Bone marrow (tissue), 2 donors: Measurements from ENCODE around the gene PSMF1.

Source experiments
- DNase-seq, 2 donors: peaks; one replicate each; lab custom pipeline; 2025; lab: John Stamatoyannopoulos, UW

Gene PSMF1, protein sequence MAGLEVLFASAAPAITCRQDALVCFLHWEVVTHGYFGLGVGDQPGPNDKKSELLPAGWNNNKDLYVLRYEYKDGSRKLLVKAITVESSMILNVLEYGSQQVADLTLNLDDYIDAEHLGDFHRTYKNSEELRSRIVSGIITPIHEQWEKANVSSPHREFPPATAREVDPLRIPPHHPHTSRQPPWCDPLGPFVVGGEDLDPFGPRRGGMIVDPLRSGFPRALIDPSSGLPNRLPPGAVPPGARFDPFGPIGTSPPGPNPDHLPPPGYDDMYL

DNA sequence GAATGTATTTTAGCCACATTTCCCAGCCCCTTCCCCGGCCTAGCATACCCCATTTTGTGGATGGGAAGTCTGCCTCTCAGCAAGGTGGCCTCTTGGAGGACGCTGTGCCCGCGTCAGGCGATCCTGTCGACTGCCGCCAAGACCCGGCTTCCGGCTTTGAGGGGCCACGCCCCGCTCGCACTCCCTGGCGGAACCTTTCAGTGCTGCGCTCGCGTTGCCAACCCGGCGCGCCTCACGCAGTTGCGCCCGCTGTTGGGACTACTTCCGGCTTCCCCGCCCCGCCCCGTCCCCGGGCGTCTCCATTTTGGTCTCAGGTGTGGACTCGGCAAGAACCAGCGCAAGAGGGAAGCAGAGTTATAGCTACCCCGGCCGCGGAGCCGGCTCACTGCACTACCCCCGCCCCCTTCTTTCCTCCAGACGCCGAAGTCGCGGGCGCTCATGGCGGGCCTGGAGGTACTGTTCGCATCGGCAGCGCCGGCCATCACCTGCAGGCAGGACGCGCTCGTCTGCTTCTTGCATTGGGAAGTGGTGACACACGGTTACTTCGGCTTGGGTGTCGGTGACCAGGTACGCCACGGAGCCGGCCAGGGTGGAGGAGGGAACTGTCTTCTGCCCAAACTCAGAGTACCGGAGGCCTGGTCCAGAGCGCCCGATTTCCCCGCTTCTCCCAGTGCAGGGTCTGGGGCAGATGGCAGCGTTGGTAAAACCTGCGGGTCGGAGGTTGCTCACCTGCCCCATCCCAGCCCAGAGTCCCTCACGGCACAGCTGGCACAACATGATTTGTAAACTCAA, at the start of gene PSMF1:
Gene PSMF1, plus strand, starts transcription at position 267 of the 792 bp plus-strand sequence. Its CDS starts 172 bp downstream, at position 439.
- DNase-seq: peak; percentile 84 to 89

GRCh38 chr20:1072258-1072657, 46.1 kb upstream of the PSMF1 start:
- no peak for DNase-seq

DNA sequence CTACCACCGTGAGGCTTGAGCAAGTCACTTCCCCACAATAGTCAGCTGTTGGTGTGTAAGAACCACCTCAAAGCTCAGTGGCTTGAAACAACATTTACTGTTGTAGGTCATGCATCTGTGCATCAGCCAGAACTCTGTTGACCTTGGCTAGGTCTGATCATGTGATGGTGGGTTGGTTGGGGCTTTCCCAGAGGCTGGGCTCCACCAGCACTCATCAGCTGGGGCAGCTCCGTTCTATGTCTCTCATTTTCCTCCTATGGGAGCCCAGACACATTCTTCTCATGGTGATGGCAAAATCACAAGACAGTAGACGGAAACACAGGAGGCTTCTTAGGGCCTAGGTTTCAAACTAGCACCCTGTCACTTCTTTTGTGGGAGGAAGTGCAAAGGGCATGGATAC, 42.8 kb upstream of the PSMF1 start:
- DNase-seq: no peak

- no peak for DNase-seq
Observed at GRCh38 chr20:1081891-1082290, 36.5 kb upstream of the PSMF1 start.

DNA sequence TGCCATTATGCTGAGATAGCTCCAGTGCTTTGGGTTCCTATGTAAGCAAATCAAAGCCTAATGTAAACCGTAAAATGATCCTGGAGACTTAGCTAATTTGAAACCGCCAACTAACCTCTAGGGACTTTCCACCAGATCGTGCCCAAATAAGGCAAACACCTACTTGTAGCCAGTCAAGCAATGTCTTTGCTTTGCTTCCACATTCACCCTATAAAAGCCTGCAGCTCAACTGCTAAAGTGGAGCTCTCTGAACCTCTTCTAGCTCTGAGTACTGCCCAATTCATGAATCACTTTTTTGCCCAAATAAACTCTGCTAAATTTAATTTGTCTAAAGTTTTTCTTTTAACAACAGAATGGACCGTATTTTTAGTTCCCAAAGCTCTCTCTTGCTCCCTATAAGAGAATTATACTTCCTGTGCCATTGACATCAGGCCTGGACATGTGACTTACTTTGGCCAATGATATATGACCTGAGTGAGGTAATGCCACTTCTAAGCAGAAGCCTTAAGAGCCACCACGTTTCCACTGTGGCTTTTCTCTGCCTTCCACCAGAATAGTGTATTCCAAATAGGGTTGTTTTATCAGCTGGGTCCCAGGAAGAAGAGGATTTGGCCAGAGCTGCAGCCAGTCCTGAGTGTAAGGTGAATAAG, 34.8 kb upstream of the PSMF1 start:
- no peak for DNase-seq

GRCh38 chr20:1085492-1086276, 32.7 kb upstream of the PSMF1 start:
- DNase-seq: no peak

GRCh38 chr20:1086277-1087213, 31.9 kb upstream of the PSMF1 start:
- DNase-seq: no peak

GRCh38 chr20:1087311-1087905, 31.0 kb upstream of the PSMF1 start:
- DNase-seq: no peak

DNA sequence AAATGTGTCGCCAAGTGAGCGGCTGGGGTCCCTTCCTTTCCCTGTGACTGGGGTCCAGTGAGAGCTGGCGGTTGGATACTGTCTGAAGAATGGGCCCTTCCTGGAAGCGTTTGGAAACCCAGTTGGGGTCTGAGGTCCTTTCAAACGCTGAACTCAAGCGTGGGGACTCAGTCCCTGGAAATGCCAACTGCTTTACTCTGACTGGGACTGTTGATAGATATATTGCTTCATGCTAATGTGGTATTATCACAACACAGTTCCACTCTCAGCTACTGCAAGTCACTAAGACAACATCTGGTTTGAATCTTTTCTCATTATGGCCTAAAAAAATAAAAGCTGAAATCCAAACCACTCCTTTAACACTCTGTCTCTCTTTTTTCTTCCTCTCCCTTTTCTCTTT, 23.7 kb upstream of the PSMF1 start:
- no peak for DNase-seq

- DNase-seq: no peak
Observed at GRCh38 chr20:1101533-1101932, 16.9 kb upstream of the PSMF1 start.

DNA sequence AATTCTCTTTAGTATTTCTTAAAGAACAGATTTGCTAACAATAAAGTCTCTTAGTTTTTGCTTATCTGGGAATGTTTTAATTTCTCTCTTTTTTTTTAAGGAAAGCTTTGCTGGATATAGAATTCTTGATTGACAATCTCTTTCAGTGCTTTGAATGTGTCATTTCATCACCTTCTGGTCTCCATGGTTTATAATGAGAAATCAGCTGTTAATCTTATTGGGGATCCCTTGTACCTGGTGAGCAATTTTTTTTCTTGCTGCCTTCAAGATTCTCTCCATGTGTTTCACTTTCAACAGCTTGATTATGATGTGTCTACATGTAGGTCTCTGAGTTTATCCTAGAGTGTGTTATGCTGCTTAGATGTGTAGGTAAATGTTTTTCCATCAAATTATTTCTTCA, 16.4 kb upstream of the PSMF1 start:
- DNase-seq: no peak

DNA sequence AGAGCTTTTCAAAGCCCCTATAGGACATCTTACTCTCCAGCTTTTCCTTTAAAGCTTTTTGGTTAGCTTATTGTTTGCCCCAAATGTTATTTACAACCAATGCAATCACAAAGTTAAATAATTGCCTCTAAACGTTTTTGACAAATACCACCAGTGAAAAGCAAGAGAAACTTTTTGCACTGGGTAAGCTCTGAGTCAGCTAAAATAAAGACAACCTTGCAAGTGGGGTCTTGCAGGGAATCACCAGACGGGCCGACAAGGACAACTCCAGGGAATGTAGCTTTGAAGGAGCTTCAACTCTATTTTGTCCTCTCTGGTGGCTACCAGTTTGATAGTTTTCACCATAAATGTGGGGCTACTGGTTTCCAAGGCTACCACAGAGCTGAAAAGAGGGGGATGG, 14.7 kb upstream of the PSMF1 start:
- DNase-seq: no peak

- DNase-seq: no peak
Observed at GRCh38 chr20:1105599-1106194, 12.7 kb upstream of the PSMF1 start.

DNA sequence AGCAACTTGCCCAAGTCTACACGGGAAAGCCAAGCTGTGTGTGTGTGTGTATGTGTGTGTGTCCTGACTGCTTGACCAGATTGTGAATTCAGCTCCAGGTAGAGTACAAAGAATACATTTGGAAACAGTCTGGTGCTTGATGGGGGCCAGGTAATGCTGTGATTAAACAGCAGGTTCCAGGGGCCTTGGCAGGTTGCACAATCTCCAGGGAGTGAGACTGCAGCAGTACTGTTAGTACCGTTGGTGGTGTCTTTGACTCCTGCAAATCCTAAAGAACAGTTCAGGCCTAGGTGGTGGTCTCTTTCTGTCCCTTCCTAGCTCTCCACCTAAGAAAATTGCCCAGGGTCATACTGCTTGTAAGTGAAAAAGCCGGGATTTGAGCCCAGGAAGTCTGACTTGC, 11.2 kb upstream of the PSMF1 start:
- no peak for DNase-seq

- peak in 1 of 2 donors; percentile 5 for DNase-seq
Observed at GRCh38 chr20:1108437-1108920, 9.9 kb upstream of the PSMF1 start.

- no peak for DNase-seq
Observed at GRCh38 chr20:1112908-1113307, 5.5 kb upstream of the PSMF1 start.

DNA sequence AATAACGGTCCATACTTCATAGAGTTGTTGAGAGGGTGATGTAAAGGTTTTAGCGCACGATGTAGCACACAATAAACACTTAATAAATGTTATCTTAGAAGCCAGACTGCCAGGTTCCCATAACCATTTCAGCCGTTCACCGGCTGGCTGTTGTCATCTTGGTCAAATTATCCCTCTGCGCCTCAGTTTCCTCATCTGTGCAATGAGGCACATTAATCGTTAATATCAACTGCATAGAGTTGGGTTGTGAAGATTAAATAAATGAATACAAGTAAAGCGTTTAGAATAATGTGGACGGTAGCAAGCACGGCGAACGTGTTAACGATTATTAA, 432 bp upstream of the PSMF1 start:
- no peak for DNase-seq

- no peak for DNase-seq
Observed at GRCh38 chr20:1119128-1119505, 715 bp downstream of the PSMF1 start.

DNA sequence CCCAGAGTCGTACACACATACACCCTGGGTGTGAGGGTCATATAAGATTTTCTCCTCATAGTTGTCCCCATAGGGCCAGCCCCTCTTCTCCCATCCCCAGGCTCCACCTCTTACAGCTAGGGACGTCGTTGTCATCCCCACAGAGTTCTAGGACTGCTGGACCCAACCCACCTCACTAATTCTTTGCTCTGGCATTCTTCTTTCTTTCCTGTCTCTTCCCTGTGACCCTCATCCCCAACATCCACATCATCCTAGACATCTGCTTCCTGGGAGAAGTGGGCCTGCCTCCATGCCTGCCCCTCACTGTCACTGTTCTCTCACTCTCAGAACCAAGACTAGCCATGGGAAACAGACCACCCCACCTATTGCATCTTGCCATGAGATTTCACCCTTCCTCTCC, 1.1 kb downstream of the PSMF1 start:
- no peak for DNase-seq

DNA sequence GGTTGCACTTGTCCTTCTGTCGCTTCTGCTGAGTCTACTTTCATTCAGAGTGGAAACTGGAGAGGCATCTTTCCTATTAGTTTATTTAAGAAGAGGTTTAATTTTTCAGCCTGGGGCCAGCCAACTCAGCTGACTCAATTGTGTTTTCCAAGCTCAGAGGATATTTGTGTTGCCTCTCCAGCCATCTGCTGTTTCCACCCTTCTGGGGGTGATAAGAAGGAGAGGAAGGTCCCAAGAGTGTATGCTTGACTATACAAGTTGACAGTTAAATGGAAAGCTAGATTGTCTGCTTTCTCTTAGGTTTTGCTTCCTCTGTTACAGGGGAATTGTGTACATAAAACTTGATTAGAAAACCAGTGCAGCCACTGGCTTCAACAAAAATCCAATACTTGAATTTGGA, 3.0 kb downstream of the PSMF1 start:
- DNase-seq: no peak
